Body of pancreas (tissue), 4 donors: ENCODE results near the gene SLC25A21.

Experiments used
- POLR2A ChIP-seq, 3 donors: fragments of 450-650 bp; IDR thresholded peaks; one replicate each; pipeline ENCODE4 v1.6.1; 2016; ENCODE audit warnings: antibody characterized with exemption in 3 of 3, mild to moderate bottlenecking in 2 of 3
- TF ChIP-seq, protein P1 (sequence below), 7 experiments: fragments of 450-650 bp in 4 of 7; fragments of 200-600 bp in 3 of 7; sonication (generic) in 3 of 7; IDR thresholded peaks; one replicate each; pipeline ENCODE4 v1.5.1; 2016 to 2019; ENCODE audit warnings: antibody characterized with exemption in 7 of 7

DNA sequence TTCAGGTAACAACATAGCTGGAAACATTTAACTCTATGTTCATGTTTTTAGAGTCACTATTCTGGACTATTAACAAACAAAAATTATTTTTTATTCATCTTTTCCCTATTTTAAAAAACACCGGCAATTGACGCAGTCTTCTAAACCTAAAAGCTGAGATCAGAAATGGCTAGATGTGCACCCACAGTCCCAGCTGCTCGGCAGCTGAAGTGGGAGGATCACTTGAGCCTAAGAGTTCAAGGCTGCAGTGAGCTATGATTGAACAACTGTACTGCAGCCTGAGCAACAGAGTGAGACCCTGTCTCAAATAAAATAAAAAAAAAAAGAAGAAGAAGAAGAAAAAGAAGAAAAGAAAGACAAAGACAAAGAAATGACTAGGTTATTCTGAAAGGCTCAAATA lies 446.3 kb downstream of the SLC25A21 start:
- TF ChIP-seq, protein P1, sequence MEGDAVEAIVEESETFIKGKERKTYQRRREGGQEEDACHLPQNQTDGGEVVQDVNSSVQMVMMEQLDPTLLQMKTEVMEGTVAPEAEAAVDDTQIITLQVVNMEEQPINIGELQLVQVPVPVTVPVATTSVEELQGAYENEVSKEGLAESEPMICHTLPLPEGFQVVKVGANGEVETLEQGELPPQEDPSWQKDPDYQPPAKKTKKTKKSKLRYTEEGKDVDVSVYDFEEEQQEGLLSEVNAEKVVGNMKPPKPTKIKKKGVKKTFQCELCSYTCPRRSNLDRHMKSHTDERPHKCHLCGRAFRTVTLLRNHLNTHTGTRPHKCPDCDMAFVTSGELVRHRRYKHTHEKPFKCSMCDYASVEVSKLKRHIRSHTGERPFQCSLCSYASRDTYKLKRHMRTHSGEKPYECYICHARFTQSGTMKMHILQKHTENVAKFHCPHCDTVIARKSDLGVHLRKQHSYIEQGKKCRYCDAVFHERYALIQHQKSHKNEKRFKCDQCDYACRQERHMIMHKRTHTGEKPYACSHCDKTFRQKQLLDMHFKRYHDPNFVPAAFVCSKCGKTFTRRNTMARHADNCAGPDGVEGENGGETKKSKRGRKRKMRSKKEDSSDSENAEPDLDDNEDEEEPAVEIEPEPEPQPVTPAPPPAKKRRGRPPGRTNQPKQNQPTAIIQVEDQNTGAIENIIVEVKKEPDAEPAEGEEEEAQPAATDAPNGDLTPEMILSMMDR (IDR thresholded peaks at IDR 0.05) = no peak
- TF ChIP-seq POLR2A (IDR thresholded peaks at IDR 0.05) = no peak
